ENCODE data around the gene NTN4.
"Not testable (repeated sequence)": the region's sequence is repeated elsewhere in the genome, so short reads cannot be mapped to it uniquely, and the experiment has no call there.

Gene NTN4

GRCh38 chr12:95709152-95709551, 81.4 kb downstream of the NTN4 start:
- DNase-seq (ENCODE audit: low read depth in 3 of 3): no peak

GRCh38 chr12:95705143-95705542, 85.4 kb downstream of the NTN4 start:
- DNase-seq (ENCODE audit: low read depth in 3 of 3): no peak

GRCh38 chr12:95703986-95704385, 86.6 kb downstream of the NTN4 start:
- DNase-seq (ENCODE audit: low read depth in 3 of 3): no peak

GRCh38 chr12:95701722-95702418, 88.7 kb downstream of the NTN4 start:
- no peak for DNase-seq (ENCODE audit: low read depth in 3 of 3)

- DNase-seq (ENCODE audit: low read depth in 3 of 3): no peak
These were observed 89.3 kb downstream of the NTN4 start for GRCh38 chr12:95701275-95701674.

- DNase-seq (ENCODE audit: low read depth in 3 of 3): no peak
These were observed 90.2 kb downstream of the NTN4 start for GRCh38 chr12:95700316-95700785.

- no peak for DNase-seq (ENCODE audit: low read depth in 3 of 3)
These were observed 91.0 kb downstream of the NTN4 start for GRCh38 chr12:95699579-95699978.

GRCh38 chr12:95694136-95694535, 96.4 kb downstream of the NTN4 start:
- DNase-seq (ENCODE audit: low read depth in 3 of 3): no peak

GRCh38 chr12:95693689-95694088, 96.9 kb downstream of the NTN4 start:
- DNase-seq (ENCODE audit: low read depth in 3 of 3): no peak

GRCh38 chr12:95690861-95691635, 99.5 kb downstream of the NTN4 start:
- no peak for DNase-seq (ENCODE audit: low read depth in 3 of 3)

GRCh38 chr12:95687937-95688336, 102.6 kb downstream of the NTN4 start:
- DNase-seq (ENCODE audit: low read depth in 3 of 3): no peak

- DNase-seq (ENCODE audit: low read depth in 3 of 3): no peak
These were observed 107.1 kb downstream of the NTN4 start for GRCh38 chr12:95683418-95683817.

- no peak for DNase-seq (ENCODE audit: low read depth in 3 of 3)
These were observed 109.3 kb downstream of the NTN4 start for GRCh38 chr12:95681210-95681765.

- no peak for DNase-seq (ENCODE audit: low read depth in 3 of 3)
These were observed 111.9 kb downstream of the NTN4 start for GRCh38 chr12:95678684-95679083.

- DNase-seq (ENCODE audit: low read depth in 3 of 3): not testable (repeated sequence)
These were observed 112.8 kb downstream of the NTN4 start for GRCh38 chr12:95677782-95678181.

- no peak for DNase-seq (ENCODE audit: low read depth in 3 of 3)
These were observed 115.9 kb downstream of the NTN4 start for GRCh38 chr12:95674631-95675030.

- DNase-seq (ENCODE audit: low read depth in 3 of 3): no peak
These were observed 116.4 kb downstream of the NTN4 start for GRCh38 chr12:95674163-95674562.

GRCh38 chr12:95673576-95673975, 117.0 kb downstream of the NTN4 start:
- no peak for DNase-seq (ENCODE audit: low read depth in 3 of 3)

GRCh38 chr12:95672166-95672565, 118.4 kb downstream of the NTN4 start:
- DNase-seq (ENCODE audit: low read depth in 3 of 3): no peak

- DNase-seq (ENCODE audit: low read depth in 3 of 3): no peak
These were observed 119.3 kb downstream of the NTN4 start for GRCh38 chr12:95671265-95671664.

GRCh38 chr12:95663525-95663924, 127.0 kb downstream of the NTN4 start:
- DNase-seq (ENCODE audit: low read depth in 3 of 3): no peak

- DNase-seq (ENCODE audit: low read depth in 3 of 3): no peak
These were observed 129.2 kb downstream of the NTN4 start for GRCh38 chr12:95661360-95661759.

GRCh38 chr12:95658386-95658785, 132.2 kb downstream of the NTN4 start:
- no peak for DNase-seq (ENCODE audit: low read depth in 3 of 3)

Measured in stimulated activated CD4-positive, alpha-beta T cell treated with anti-CD3 and anti-CD28 coated beads, TNF-alpha, amount 100 ng/mL, for 4 hours (primary cell).